ENCODE measurements around the gene CCL1.
"Not testable (repeated sequence)": the region's sequence is repeated elsewhere in the genome, so short reads cannot be mapped to it uniquely, and the experiment has no call there.

The CCL1 gene

DNA sequence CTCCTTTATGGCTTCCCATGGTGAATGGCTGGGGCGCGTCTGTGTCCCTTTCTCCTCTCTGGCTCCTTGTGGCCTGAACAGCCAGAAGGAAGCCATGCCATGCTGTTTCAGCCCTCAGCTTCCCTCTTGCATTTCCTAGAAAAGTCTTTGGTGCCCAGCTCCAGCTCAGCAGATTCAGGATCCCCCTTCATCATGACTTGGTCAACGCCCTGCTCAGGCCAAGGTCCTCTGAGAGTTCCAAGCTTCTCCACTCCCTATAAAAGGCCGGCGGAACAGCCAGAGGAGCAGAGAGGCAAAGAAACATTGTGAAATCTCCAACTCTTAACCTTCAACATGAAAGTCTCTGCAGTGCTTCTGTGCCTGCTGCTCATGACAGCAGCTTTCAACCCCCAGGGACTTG, 6.8 kb downstream of the CCL1 start, which contains the start of gene CCL13:
Gene CCL13, plus strand, starts transcription at position 287 of the 400 bp plus-strand sequence. Its CDS starts 47 bp downstream, at position 334.
- DNase-seq = no peak

DNA sequence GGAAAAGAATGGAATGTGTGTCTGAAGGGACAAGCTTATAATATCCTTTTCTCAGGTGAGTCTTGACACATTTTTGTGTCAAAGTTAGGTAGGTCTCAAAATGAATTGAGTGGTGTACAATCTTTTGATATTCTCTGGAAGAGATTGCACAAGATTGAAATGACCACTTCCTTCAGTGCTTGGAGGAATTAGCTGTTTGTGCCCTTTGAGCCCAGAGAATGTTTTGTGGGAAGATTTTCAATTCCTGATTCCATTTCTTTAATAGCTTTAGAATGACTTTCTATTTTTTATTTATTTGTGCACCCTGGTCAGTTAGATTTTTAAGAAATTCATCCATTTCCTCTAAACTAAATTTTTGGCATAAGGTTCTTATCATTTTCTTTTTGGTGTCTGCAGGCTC, 8.4 kb downstream of the CCL1 start:
- DNase-seq = no peak

DNA sequence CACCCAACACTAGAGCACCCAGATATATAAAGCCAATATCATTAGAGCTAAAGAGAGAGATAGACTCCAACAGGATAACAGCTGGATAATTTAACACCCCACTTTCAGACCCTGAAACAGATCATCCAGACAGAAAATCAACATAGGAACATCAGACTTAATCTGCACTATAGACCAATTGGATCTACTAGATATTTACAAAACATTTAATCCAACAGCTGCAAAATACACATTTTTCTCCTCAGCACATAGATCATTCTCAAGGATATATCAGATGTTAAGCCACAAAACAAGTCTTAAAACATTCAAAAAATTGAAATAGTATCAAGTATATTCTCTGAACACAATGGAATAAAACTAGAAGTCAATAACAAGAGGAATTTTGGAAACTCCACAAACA, 10.8 kb downstream of the CCL1 start:
- DNase-seq = no peak

DNA sequence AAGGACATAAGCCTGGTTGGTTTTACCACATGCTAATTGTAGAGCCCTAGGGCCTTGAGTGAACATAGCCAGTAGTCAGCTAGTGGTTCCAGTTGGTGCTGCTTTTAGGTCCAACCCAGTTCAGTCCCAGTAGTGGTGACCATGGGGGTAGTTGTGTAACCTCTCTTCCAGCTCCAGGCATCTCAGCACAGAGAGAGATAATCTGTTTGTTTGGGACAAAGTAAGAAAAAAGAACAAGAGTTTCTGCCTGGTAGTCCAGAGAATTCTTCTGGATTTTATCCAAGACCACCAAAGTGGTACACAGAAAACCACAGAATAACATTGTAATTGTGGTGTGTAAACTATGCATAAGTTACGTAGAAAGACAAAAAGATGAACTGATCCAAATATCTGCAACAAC, 11.9 kb downstream of the CCL1 start:
- no peak for DNase-seq

DNA sequence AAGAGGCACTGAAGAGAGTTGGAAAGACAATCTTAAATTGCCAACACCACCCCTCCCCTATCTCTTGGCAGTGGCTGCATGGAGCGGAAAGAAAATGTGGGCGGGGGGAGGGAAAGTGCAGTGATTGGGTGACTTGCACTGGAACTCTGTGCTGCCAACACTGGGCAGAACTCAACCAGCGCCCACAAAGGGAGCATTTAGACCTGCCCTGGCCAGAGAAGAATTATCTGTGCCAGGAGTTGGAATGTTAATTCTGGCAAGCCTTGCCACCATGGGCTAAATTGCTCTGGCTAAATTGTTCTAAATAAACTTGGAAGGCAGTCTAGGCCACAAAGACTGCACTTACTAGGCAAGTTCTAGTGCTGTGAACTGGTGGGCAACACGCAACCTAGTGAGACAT, 13.3 kb downstream of the CCL1 start:
- DNase-seq = no peak

DNA sequence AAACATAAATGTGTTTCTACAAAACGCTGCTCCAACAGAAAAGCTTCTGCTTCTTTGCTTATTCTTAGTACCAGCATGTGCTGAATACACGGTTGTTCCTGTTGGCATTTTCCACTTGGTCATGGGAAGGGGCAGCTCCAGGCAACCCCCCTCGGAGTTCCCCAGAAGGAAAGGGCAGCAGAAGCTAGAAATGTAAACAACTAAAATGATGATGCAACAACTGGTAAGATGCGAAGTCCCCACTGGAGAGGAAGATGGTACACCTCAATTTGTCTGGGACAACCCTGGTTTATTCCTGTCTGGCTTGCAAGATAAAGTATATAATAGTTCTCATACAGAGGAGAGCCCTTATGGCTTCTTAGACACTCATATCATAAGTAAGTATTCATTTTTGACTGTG, 16.0 kb downstream of the CCL1 start:
- DNase-seq = no peak

DNA sequence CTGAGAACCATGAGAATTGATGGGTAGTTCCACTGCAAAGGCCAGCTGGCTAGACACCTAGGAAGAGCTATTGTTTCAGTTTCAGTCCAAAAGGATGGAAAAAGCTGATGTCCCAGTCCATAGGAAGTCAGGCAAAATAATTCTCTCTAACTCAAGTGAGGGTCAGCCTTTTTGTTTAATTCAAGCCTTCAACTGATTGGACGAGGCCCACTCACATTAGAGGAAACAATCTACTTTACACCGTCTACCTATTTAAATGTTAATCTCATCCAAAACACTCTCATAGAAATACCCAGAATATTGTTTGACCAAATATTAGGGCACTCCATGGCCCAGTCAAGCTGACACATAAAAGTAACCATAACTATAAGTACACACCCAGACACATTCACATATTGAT, 21.1 kb downstream of the CCL1 start:
- no peak for DNase-seq

DNA sequence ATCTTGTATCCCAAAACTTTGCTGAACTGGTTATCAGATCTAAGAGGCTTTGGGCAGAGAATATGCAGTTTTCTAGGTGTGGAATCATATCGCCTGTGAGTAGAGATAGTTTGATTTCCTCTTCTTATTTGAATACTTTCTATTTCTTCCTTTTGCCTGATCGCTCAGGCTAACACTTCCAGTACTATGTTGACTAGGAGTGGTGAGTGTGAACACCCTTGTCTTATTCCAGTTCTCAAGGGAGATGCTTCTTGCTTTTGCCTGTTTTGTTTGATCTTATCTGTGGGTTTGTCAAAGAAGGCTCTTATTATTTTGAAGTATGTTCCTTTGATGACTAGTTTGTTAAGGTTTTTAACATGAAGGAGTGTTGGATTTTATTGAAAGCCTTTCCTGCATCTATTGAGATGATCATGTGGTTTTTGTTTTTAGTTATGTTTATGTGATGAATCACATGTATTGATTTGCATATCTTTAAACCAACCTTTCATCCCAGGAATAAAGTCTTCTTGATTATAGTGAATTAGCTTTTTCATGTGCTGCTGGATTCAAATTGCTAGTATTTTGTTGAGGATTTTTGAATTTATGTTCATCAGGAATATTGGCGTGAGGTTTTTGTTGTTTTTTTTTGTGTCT, 23.8 kb downstream of the CCL1 start:
- no peak for DNase-seq

DNA sequence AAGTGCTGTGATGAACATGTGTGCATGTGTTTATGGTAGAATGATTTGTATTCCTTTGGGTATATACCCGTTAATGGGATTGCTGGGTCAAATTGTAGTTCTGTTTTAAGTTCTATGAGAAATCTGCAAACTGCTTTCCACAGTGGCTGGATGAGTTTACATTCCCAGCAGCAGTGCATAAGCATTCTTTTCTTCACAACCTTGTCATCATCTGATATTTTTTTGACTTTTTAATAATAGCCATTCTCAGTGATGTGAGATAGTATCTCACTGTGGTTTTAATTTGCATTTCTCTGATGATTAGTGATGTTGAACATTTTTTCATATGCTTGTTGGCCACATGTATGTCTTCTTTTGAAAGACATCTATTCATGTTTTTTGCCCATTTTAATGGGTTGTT, 25.3 kb downstream of the CCL1 start:
- no peak for DNase-seq

DNA sequence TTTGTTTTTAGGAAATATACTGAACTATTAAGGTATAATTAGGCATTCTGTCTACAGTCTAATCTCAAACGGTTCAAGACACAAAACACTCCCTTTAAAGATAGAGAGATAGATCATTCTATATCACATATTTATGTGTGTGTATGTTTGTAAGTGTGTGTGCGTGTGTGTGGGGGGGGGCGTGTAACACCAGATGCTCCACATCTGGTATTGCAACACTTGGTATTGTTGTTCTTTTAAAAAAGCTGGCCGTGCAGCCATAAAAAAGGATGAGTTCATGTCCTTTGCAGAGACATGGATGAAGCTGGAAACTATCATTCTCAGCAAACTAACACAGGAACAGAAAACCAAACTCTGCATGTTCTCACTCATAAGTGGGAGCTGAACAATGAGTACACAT, 35.5 kb downstream of the CCL1 start:
- DNase-seq = not testable (repeated sequence)

DNA sequence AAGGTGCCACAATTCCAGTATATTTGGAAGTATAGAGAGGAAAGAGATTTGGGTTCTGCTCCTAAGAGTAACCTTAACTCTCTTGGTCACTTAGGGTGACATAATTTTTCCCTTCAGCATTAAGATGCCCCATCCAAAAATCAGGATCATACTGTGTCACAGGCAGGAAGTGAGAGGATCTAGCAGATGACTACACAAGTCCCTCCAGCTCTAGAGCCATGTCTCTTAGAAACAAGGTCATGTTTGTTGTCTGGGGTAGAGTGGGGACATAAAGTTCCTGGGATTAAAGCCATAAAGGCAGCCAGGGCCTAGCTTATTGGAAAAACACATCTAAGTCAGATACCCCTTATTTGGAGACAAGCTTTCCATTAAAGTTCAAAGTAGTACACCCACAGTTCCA, 41.1 kb downstream of the CCL1 start:
- no peak for DNase-seq

DNA sequence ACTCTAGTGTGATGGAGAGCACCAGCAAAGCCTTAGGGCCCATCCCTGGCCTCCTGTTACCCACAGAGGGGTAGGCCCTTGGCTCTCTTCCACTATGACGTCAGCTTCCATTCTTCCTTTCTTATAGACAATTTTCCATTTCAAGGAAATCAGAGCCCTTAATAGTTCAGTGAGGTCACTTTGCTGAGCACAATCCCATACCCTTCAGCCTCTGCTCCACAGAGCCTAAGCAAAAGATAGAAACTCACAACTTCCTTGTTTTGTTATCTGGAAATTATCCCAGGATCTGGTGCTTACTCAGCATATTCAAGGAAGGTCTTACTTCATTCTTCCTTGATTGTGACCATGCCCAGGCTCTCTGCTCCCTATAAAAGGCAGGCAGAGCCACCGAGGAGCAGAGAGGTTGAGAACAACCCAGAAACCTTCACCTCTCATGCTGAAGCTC, 44.0 kb downstream of the CCL1 start, which contains the start of gene CCL8:
Gene CCL8, plus strand, starts transcription at position 397 of the 445 bp plus-strand sequence. CDS start 67 bp downstream, outside the sequence.
- DNase-seq = no peak

DNA sequence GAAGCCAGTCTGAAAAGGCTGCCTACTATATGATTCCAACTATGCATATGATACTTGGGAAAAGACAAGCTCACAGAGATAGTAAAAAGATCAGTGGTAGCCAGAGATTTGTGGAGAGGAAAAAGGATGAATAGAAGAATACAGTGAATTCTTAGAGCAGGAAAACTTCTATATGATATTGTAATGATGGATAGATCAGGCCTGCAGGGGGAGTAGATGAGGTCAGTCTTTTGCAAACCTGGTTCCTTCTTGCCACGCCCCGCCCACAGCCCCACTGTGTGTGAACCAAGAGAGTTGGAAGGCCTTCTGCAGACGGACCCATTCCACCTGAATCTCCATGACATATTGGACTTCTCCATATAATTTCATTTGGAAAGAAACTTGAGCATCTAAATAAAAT, 44.6 kb downstream of the CCL1 start:
- no peak for DNase-seq

DNA sequence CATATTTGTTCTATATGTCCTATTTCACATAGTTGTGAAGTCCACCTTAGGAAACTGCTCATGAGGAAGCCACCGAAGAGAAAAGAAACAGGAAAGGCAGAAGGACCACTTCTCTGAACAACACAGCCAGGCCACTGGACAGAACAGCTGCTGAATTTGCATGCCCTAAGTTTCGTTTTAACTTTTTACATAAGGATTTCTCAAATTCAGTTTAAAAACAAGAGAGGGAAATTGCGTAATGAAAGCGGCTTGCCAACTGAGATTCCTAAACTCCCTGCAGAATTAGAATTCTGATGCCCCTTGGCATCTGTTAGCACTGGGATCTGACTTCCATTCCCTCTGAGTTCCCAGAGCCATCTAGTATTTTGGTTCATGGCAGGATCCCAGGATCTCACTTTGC, 48.8 kb downstream of the CCL1 start:
- DNase-seq = no peak

DNA sequence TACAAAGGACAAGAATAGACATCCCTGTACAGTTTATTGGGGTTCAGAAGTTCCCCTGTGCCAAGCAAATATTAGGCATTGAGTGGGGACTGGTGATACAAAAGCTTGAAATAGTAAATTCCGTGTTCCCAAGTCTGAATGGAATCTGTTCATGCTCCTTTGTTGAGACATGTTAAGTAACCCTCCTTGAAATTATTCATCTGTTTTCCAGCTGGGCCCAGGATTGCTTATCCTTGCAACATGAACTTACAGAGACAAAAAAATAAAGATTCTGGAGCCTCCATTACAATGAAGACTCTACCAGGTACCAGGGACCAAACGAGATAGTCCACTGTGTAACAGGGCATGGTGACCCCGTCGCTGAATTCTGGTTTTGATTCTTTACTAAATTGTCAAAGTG, 49.9 kb downstream of the CCL1 start:
- no peak for DNase-seq

DNA sequence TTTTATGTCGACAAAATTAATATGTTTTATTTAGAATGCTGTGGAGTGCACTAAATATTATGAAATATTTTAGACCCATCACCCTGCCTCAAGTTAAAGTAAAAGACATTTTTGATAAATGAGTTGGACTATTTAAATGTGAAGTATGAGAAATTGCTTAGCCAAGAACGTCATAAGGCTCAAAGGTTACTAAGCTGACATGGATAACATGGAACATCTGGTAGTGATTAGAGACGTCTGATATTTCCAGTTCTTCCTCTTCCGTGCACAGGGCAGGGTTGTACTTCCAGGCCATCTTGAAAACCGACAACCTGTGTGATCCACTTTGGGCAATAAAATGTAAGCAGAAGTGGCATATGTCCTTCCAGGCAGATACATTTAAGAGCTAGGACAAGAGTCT, 51.0 kb downstream of the CCL1 start:
- no peak for DNase-seq

DNA sequence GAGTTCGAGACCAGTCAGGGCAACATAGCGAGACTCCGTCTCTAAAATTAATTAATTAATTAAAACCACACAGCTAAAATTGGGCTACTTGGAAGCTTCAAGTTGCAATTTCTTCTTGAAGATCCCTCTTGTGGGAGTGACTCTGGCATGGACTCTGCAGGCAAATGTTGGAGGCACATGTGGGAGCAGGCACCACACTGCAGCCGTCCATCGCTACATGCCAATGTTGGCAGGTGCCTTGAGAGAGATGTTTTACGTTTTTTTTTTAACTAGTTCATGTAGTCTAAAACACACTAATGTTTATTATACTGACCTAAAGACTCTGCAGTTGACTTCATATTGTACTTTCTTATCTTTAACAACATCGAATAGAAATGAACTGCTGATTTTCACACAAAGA, 51.7 kb downstream of the CCL1 start:
- no peak for DNase-seq

Measured in NCI-H1930 (cell line).